DLD1 (cell line): ENCODE results near the gene SLC6A4.
"Not testable (repeated sequence)": the region's sequence is repeated elsewhere in the genome, so short reads cannot be mapped to it uniquely, and the experiment has no call there.

Experiments used
- in situ Hi-C: cut with HindIII; loops from 2 replicates; pipeline ENCODE4 v1.10.0; 2017; ENCODE audit warnings: low sequenced_read_pairs

SLC6A4 gene

DNA sequence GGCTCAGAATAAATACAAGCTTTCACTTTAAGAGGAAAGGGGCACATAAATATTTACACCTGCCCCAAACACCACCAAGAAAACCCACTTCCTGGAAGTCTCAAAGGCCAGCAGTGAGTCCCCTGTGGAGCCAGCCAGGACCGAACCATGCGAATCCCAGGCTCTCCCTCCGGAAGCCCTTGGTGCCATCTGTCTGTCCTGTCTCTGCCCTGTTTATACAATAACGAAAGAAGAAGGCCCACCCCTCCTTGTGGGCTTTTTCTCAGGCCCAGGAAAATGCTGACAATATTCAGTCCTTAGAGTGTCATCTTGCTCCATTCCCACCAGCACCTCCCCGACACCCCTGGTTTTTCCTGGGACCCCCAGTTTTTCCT is 3.6 kb upstream of the SLC6A4 start:
- in situ Hi-C loops: no loop called here

DNA sequence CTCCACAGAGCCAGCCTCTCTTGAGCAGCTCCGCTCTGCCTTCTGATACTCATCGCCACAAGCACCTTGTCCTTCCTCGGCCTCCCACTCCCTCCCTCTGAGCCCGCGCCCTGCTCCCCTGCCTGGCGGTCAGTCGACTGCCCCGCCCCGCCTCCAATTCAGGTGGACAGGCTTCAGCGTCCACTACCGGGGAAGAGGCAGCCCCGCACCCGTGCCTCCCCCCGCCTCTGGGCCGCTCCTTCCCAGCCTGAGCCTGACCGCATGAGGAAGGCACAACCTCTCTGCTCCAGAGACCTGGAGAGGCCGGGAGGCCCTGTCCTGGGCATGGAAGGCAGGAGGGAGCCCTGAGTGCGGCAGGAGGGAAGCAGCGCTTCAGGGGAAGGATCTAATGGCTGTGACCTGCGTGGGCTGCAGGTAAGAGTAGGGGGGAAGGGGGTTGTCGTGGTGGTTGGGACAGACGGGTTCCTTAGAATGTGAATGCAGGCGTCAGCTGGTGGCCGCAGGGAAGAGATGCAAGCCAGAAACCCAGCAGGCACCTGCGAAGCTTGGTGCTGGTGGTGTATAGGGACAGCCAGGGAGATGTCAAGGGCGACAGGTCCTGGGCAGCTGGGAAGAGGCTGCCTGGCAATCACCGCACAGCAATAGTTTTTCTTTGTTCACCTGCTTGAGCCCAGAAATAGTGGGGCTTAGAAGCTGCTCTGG is 3.0 kb upstream of the SLC6A4 start:
- in situ Hi-C loops: no loop called here

DNA sequence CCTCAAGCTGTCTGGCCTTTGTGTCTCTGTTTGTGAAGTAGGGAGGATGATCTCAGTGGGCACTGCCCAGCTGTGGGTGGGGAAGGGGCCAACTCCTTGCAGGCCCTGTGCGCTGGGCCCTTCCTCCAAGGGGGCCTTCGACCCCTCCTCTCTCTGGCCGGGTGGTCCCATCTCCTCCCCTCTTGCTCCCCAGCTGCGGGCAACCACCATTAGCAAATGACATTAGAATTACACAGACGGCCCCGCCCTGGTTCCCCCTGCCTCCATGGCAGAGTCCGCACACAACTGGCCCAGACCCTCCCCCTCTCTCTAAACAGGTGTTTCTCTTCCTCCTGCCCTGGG is 2.5 kb upstream of the SLC6A4 start:
- in situ Hi-C loops: no loop called here

DNA sequence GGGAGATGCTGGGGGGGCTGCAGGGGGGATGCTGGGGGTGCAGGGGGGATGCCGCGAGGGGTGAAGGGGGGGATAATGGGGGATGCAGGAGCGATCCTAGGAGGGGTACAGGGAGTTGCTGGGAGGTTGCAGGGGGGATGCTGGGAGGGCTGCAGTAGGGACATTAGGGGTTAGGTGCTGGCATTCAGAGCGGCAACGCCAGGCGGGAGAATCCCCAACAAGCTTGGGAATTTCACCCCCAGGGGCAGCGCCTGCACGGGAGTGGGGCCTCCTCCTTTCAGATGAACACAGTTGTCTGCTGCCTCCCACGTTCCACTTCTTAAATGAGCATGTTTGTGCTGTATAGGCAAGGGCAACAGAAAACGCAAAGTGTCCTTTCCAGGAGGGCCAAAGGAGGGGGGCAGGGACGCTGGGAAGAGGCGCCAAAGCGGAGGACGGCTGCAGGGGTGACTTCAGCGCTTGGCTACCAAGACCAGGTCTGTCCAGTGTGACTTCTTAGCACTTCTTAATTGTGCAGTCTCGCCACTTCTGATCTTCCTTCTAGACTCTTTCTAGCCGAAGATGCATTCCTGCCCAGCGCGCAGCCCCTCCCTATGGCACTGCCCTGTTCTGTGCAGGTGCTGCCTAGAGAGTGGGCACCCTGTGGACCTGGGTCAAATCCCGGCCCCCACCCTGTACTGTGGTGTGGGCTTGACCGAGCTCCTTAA is 2.0 kb upstream of the SLC6A4 start:
- in situ Hi-C loops: no loop called here

DNA sequence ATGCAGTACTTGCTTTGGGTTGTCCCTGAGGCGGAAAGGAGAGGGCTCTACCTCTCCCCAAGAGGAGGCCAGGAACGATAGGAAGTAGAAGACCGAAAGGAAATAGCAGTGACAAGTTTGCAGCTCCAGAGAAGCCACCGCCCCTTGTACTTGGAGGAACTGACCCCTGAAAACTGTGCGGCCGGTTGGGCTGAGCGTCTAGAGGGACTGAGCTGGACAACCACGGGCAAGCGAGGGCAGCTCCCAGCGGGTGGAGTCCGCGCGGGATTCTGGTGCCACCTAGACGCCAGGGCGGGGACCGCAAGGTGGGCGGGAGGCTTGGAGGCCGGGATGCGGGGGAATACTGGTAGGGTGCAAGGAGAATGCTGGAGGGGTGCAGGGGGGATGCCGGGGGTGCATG is 1.3 kb upstream of the SLC6A4 start:
- in situ Hi-C loops: no loop called here

DNA sequence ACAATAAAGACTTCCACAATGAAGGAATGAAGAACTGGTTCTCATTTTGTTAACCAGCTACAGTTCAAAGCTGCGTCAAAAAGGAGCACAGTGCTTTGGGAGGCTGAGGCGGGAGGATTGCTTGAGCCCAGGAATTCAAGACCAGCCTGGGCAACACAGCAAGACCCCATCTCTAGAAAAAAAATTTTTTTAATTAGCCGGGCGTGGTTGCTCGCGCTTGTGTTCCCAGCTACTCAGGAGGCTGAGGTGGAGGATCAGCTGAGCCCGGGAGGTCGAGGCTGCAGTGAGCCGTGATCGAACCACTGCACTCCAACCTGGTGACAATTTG is 764 bp upstream of the SLC6A4 start:
- in situ Hi-C loops: no loop called here

DNA sequence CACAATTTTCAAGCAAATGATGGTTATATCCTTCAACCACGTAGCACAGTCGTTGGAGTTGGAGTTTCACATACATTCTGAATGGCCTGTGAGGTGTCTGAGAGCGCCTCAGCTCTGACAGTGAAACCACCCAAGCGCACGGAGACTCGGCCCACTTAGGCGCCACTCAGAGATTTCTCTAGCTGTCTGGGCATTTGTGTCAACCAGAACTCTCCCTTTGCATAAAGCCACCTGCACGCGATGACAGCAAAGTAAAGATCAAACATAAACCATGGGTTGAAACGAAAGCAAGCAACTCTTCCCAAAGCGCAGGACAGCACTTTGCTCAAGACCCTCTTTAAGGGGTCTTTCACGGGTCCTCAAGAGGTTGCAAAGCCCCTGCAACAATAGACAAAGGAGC is 533 bp downstream of the SLC6A4 start:
- in situ Hi-C loops: no loop called here

DNA sequence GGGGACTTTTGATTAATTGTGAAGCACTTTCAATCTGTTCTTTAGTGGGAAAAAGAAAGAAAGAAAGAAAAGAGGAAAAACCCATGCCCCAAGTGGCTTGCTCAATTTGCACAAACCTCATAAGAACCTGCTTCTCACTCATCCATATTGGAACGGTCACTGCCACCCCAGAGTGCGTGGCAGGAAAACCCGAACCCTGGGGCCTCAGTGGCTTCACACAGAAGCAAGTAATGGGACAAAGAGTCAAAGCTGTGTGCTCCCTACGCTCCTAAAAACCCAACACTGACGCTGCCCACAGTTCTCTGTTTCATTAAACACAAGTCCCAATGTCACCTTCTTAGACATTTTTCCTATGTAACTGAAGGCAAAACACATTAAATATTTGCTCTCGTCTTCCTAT is 1.2 kb downstream of the SLC6A4 start:
- in situ Hi-C loops: no loop called here

DNA sequence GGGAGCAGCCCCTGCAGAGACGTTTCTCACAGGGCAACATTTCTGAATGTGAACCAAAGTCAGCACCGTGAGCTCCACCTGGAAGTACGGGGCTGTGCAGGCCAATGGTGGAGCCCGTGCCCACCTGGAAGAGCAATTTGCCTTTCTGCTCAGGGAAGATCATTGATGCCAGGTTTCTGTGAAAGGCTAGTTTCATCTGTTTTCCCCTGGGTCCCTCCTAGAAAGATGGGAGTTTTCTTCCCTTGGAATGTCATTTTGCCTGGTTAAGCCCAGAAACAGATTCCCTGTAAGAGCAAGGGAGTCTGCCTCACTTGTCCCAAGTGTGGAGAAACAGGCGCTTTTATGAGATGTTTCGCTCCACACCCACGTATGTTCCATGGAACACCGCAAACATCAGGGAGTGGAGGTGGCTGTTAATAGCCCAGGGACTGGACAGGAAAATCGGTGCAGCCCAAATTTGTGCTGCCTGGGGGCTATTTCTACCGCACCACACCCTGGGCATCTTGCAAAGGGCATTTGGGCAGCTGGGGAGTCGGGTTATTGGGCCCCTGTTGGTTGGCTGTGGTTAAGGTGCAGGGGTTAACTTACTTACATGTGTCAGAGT is 2.6 kb downstream of the SLC6A4 start:
- in situ Hi-C loops: no loop called here

DNA sequence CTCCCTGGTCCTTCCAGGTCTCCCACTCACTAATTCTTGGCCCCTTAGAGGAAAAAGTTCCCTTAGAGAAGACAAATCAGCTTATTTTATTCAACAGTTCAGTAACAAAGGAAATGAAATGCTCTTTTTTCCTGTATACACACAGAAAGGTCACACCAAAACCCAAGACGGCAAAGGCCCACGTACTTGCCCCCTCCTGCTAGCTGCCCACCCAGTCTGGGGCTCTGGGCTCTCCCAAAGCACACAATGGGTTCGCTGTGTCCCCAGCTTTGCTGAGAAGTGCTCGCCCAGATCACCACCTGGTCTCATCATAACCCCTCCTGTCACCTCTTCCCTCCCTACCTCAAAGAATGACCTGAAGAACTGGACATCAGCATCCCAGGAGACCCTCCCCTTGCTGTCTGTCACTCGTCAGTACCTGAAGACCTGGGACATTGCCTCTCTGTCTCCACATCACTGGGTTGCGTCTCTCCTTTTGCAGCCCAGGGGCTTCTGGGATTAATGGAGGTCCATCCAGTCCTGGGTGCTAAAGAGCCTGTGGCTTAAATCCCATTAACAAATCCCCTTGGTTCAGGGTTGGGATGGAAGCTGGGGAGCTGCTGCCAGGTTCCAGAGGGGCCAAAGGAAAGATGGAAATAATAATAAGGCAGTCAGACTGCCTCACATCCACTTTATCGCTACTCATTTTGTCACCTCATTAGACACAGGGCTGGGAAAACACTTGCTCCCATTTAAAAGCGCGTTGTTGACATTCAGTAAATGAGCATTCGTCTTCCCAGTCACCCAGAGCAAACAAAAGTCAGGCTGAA is 3.3 kb downstream of the SLC6A4 start:
- in situ Hi-C loops: no loop called here

DNA sequence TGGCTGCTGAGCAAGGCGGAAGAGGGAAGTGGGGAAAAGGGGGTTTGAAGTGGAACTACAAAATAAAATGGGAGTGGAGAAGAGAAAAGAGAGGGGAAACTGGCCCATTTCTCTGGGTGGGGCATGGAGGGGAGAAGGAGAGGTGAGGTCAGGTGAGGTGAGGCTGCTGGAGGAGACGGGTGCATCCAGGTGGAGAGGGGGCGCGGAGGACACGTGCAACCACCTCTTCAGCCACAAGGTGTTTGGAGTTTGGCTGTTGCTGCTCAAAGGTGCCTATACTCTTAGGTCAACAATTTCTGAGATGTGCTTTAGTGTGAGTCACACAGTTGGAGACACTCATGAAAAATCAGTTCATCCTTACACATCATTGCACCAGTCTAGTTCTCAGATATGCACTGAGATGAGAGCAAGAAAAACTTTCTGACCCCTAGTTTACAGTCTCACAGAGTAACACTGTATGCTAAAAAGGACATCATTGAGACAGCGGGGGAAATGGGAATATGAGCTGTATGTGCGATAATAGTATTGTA is 4.8 kb downstream of the SLC6A4 start:
- in situ Hi-C loops: no loop called here

DNA sequence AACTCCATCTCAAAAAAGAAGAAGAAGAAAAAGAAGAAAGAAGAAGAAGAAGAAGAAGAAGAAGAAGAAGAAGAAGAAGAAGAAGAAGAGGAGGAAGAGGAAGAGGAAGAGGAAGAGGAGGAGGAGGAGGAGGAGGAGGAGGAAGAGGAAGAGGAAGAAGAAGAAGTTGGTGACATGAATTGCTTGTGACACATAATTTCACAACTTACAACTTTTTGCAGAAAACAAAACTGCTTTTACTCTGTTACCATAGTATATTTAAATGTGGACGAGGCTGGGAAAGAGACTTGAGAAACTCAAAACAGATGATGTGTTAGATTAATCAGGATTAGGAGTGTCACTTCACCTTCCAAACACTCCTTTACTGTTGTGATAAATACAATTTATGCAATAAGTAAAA is 5.5 kb downstream of the SLC6A4 start:
- in situ Hi-C loops: not testable (repeated sequence)

DNA sequence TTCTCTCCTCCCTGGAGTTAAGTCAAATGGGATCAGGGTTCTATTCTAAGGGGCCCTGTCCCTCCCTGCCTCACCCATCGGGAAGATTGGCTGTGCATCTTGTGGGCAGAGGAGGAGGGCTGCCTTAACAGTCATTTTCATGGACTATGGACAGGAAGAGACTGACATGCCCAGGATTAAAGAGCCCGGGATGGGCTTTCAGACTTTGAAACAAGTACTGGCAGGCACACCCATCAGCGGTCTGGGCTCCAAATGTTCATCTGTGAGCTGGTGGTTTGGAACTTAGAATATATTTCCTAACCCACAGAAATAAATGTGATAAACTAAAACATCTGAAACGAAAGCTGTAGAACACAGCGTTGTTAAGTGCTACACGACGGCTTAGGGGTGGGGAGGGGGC is 6.5 kb downstream of the SLC6A4 start:
- in situ Hi-C loops: no loop called here

DNA sequence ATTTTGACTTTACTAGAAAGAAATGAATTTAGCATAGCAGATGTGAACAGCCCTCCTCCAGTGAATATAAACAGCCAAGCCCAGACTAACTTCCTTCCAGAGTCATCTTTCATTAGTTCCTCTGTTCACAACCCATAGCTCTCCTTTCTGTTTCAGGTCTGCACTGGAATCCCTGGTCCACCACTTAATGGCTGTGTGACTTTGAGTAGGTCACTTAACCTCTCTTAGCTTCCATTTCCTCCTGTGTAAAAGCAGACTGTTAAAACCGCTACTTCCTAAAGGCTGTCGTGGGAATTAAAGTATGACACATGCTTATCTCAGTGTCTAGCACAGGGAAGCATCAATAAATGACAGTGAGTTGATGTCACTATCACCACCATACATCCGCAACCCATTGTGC is 7.5 kb downstream of the SLC6A4 start:
- in situ Hi-C loops: no loop called here

DNA sequence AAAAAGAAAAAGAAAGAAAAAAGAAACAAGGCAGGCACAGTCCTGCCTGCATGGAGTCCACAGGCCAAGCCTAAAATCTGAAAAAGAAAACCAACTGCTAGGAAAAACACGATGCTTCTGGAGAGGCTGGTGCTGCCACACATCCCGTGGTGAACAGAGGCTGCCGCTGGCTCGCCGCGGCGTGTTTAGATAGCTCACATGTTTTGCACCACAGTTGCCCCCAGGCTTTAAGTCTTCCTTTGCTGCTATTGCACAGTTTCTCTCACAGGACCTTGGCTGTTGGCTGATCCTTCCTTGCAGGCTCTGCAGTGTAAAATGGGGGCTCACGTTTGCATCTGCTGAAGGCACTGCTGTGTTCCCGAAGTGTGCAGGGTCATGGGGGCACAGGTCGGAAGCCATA is 8.6 kb downstream of the SLC6A4 start:
- in situ Hi-C loops: no loop called here

DNA sequence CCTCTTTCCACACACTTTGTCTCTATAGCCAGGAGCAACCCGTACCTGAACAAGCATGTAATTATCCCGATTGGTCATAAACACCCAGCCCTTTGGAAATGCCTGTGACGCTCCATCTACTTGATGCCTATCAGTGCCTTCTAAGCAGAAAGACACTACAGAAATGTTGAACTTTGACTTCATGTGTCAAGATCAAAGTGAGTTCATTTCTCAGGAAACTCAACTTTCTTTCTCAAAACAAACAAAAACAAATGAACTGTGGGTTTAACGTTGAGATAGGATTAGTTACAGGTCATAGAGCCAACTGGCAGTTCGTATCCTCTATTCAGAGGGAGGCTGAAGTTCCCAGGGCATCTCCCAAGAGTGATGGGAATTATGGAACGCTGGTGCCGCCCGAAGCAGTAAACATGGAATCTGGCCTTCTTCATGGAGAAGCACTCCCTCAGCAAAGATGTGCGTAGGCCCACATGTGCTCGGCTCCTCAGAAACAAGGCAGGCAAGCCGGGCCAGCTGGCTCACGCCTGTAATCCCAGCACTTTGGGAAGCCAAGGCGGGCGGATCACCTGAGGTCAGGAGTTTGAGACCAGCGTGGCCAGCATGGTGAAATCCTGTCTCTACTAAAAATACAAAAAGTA is 9.5 kb downstream of the SLC6A4 start:
- in situ Hi-C loops: no loop called here

DNA sequence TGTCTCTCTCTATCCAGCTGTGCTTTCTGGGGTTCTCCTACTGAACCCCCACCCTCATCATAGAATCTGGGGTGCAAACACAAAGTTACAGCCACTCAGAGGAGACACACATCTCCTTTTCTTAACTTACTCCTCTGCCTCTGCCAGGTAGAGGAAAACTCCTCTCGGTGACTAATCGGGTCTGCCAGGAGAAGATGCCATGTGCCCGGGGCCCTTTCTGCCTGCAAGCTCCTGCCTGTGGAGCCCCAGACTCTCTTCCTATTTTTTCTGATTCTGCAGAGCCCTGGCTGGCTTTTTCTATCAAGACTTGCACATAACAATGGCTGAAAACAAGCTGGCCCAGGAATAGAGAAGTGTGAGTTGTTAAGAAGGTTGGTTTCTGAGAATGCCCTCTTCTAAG is 10.4 kb downstream of the SLC6A4 start:
- in situ Hi-C loops: no loop called here

DNA sequence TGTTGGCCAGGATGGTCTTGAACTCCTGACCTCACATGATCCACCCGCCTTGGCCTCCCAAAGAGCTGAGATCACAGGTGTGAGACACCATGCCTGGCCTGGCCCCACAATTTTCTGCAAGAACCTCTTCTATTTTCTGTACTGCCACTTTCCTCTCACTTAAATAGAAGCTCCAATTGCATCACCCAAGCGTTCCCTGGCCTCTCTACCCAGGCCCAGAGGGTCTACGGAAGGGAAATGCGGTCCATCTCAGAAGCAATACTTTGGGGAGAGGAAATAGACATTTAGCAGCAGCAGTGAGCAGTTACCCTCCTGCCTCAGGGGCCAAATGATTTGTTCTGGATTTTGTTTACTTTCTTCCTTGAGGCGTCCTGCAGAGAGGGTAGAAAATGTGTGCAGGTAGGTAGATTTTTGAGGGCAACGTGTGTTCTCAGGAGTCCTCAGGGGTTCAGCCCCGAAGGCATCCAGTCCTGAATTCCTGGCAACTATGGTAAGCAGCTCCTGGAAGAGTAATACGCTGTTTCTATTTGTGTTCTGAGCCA is 11.0 kb downstream of the SLC6A4 start:
- in situ Hi-C loops: no loop called here

DNA sequence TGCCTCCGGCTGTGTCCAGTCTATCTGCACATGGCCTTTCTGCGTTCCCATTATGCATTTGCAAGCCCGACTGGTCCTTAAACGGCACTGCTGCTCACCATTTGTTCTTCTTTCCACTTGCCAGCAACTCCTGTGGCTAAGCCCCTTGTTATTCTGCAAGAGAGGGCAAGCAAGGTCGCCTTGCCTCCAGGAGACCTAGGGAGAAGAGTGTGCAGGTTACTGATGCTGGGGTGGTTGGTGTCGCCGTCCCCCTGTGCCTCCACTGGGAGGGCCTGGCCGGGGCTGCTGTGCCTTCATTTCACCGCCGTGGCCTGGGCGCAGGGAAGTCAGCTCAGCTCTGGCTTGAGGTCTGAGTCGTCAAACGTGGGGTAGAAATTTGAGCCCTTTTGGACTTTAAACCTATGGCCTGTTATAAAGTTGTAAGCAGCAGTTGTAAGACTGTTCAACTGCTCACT is 12.7 kb downstream of the SLC6A4 start:
- in situ Hi-C loops: no loop called here

DNA sequence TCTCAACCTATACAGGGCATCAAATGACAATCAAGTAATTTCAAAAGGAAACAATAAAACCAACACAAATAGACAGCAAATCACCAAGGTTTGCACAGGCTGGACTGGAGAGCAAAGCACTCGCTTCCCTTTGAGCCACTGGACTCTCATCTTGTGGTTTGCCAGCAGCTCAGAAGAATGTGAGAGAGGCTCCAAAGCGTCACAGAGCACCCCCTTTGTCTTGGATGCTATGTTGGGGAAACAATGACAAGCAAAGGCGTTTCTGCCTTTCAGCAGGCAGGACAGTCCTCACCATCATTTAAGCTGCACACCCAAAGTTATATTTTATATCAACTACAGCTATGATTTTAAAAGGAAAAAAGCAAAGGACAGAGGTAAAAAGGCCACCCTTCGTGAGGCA is 13.2 kb downstream of the SLC6A4 start:
- in situ Hi-C loops: no loop called here

DNA sequence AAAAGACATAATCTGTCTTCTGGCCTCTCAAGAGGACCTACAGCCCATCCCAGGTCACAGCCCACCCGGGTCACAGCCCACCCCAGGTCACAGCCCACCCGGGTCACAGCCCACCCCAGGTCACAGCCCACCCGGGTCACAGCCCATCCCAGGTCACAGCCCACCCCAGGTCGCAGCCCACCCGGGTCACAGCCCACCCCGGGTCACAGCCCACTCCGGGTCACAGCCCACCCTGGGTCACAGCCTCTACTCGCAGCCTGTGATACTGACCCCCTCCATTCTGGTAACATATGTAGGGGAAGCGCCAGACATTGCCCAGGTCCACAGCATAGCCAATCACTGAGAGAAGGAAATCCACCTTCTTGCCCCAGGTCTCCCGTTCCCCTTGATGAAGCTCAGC is 14.2 kb downstream of the SLC6A4 start:
- in situ Hi-C loops: no loop called here
